Keratinocyte (primary cell): ENCODE data around the gene HERPUD1.

Experiments used
- EZH2 ChIP-seq: IDR thresholded peaks from one replicate; pipeline ENCODE4 v1.6.1; 2012; ENCODE audit warnings: inconsistent platforms, mild to moderate bottlenecking, low read length, moderate library complexity
- TF ChIP-seq, protein P1 (sequence below), 3 experiments: IDR thresholded peaks in 1 of 3; conservative IDR thresholded peaks in 1 of 3; optimal IDR thresholded peaks in 1 of 3; 2 replicates in 2 of 3; 3 replicates in 1 of 3; pipeline versions ENCODE3 to v1.5.1; 2011; ENCODE audit warnings: low read length in 3 of 3, mild to moderate bottlenecking in 3 of 3, moderate library complexity in 2 of 3, control low read depth in 1 of 3, inconsistent platforms in 1 of 3; ENCODE audit not compliant: insufficient read depth in 2 of 3; ENCODE audit errors: extremely low read depth in 1 of 3

DNA sequence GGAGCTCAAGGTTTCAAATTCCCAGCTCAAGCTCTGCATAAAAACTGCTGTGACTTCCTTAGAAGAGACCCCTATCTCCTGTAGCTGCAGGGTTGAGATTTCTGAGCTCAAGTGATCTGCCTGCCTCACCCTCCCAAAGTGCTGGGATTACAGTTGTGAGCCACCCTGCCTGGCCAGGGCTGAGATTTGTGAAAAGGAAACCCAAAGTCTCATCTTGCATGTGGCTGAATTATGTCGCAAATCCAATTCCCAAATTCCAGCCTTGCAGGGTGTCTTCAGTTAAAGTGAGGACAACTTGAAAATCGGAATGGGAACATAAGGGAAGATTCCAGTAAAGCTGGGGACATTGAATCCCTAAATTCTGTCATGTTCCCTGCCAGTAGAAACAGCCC, 15.7 kb downstream of the HERPUD1 start:
- TF ChIP-seq EZH2, result no peak
- TF ChIP-seq, protein P1, sequence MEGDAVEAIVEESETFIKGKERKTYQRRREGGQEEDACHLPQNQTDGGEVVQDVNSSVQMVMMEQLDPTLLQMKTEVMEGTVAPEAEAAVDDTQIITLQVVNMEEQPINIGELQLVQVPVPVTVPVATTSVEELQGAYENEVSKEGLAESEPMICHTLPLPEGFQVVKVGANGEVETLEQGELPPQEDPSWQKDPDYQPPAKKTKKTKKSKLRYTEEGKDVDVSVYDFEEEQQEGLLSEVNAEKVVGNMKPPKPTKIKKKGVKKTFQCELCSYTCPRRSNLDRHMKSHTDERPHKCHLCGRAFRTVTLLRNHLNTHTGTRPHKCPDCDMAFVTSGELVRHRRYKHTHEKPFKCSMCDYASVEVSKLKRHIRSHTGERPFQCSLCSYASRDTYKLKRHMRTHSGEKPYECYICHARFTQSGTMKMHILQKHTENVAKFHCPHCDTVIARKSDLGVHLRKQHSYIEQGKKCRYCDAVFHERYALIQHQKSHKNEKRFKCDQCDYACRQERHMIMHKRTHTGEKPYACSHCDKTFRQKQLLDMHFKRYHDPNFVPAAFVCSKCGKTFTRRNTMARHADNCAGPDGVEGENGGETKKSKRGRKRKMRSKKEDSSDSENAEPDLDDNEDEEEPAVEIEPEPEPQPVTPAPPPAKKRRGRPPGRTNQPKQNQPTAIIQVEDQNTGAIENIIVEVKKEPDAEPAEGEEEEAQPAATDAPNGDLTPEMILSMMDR (optimal IDR thresholded peaks at IDR 0.05 in 1 of 3, IDR thresholded peaks at IDR 0.05 in 1 of 3, conservative IDR thresholded peaks at IDR 0.05 in 1 of 3; ENCODE audit: extremely low read depth in 1 of 3, insufficient read depth in 2 of 3, low read length in 3 of 3), result no peak
